Type B pancreatic cell (in vitro differentiated cells): ENCODE results near the gene TLCD4. TPM values are rescaled to one million over a fixed set of nuclear protein-coding genes. Genes with fewer than 3 reads are reported as not detected.

Experiments used
- DNase-seq: peaks from one replicate; pipeline ENCODE4 v3.0.0; 2021; ENCODE audit warnings: mixed read lengths; ENCODE audit not compliant: unreplicated experiment; ENCODE audit errors: extremely low spot score
- H3K27ac Mint-ChIP-seq: 2 replicates; pipeline ENCODE4 v1.8.0; 2021; ENCODE audit warnings: mild to moderate bottlenecking, mixed read lengths
- H3K27me3 Mint-ChIP-seq: 2 replicates; pipeline ENCODE4 v1.8.0; 2021; ENCODE audit warnings: mixed read lengths
- H3K36me3 Mint-ChIP-seq: 2 replicates; pipeline ENCODE4 v1.8.0; 2021; ENCODE audit warnings: mixed read lengths
- H3K4me1 Mint-ChIP-seq: one replicate; pipeline ENCODE4 v1.8.0; 2021; ENCODE audit warnings: mixed read lengths; ENCODE audit not compliant: unreplicated experiment
- H3K4me3 Mint-ChIP-seq: 2 replicates; pipeline ENCODE4 v1.8.0; 2021; ENCODE audit warnings: mild to moderate bottlenecking, mixed read lengths
- H3K9me3 Mint-ChIP-seq: 2 replicates; pipeline ENCODE4 v1.8.0; 2021; ENCODE audit warnings: mixed read lengths
- CTCF ChIP-seq: fragments of 200-600 bp; sonication (generic); conservative IDR thresholded peaks from 2 replicates; pipeline ENCODE4 v1.5.0; 2021; ENCODE audit warnings: antibody characterized with exemption, mild to moderate bottlenecking
- total RNA-seq: library from RNA; stranded (reverse); gene quantifications from 2 replicates; pipeline ENCODE4 v1.2.1, GENCODE V29; 2021; ENCODE audit warnings: low replicate concordance

Gene TLCD4
- total RNA-seq, 1 donor from 2014 or later: 6.9 TPM

GRCh38 chr1:95096218-95096841 lies 20.8 kb upstream of the TLCD4 start:
- Mint-ChIP-seq H3K27me3 (no peaks in the 10 kb centered on the region), H3K4me1 (no peaks in the 10 kb centered on the region), H3K9me3 (no peaks in the 10 kb centered on the region), H3K36me3 (no peaks in the 10 kb centered on the region), H3K4me3 (no peak overlapping the region), H3K27ac (no peak overlapping the region)
- DNase-seq: no peak
- TF ChIP-seq CTCF: no peak

DNA sequence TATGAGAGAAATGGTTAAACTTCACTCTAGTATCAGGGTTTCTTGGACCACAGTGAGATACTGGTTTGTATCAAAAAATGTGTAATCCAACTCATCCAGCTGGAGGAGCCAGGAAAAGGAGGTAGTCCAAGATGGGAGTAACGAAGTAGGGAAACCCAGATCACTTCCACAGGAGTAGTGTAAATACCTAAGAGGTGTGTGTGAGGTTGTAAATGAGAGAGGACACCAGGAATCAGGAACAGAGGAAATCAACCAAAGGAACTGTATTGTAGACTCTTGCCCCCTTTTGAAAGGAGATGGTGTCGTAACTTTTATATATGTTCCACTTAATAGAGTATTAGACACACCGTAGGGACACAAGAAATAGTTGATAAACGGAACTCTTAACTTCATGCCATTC lies 19.7 kb upstream of the TLCD4 start:
- TF ChIP-seq CTCF: no peak
- H3K27ac Mint-ChIP-seq: no peak overlapping the region
- H3K27me3 Mint-ChIP-seq: no peaks in the 10 kb centered on the region
- H3K36me3 Mint-ChIP-seq: no peaks in the 10 kb centered on the region
- no peak overlapping the region for H3K4me3 Mint-ChIP-seq
- DNase-seq: no peak
- no peaks in the 10 kb centered on the region for H3K9me3 Mint-ChIP-seq
- H3K4me1 Mint-ChIP-seq: no peaks in the 10 kb centered on the region

GRCh38 chr1:95098196-95098595 lies 19.0 kb upstream of the TLCD4 start:
- TF ChIP-seq CTCF: no peak
- Mint-ChIP-seq H3K27me3 (peaks cover 1% of the 10 kb centered on the region), H3K4me1 (no peaks in the 10 kb centered on the region), H3K27ac (no peak overlapping the region), H3K4me3 (no peak overlapping the region), H3K36me3 (no peaks in the 10 kb centered on the region), H3K9me3 (no peaks in the 10 kb centered on the region)
- no peak for DNase-seq

DNA sequence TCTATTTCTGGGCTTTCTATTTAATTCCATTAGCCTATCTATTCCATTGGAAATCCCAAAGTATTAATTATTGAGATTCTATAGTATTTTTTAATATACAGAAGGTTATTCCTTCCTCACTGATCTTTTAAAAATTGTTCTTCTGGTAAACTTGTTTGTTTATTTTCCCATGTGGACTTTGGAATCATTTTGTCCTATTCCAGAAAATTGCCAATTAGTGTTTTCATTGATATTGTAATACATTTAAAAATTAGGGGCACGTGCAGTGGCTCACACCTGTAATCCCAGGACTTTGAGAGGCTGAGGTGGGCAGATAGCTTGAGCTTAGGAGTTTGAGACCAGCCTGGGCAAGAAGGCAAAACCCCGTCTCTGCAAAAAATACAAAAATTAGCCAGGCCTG lies 8.4 kb upstream of the TLCD4 start:
- Mint-ChIP-seq H3K27me3 (peaks cover 6% of the 10 kb centered on the region), H3K36me3 (no peaks in the 10 kb centered on the region), H3K4me1 (no peaks in the 10 kb centered on the region), H3K9me3 (no peaks in the 10 kb centered on the region), H3K27ac (no peak overlapping the region), H3K4me3 (no peak overlapping the region)
- TF ChIP-seq CTCF: no peak
- DNase-seq: no peak

DNA sequence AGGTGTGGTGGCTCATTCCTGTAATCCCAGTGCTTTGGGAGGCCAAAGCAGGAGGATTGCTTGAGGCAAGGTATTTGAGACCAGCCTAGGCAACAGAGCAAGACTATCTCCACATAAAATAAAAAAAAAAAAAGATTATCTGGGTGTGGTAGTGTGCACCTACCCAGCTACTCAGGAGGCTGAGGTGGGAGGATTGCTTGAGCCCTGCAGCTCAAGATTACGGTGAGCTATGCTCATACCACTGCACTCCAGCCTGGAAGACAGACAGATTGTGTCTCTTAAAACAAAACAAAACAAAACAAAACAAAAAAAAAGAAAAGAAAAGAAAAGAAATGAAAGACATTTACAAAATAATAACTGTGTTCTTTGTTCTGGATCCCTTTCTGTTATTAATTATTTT lies 6.1 kb upstream of the TLCD4 start:
- peaks cover 12% of the 10 kb centered on the region for H3K27me3 Mint-ChIP-seq
- no peaks in the 10 kb centered on the region for H3K4me1 Mint-ChIP-seq
- no peak for DNase-seq
- no peak overlapping the region for H3K4me3 Mint-ChIP-seq
- no peak overlapping the region for H3K27ac Mint-ChIP-seq
- H3K9me3 Mint-ChIP-seq: no peaks in the 10 kb centered on the region
- TF ChIP-seq CTCF: no peak
- no peaks in the 10 kb centered on the region for H3K36me3 Mint-ChIP-seq

- DNase-seq: no peak
- Mint-ChIP-seq H3K36me3 (no peaks in the 10 kb centered on the region), H3K27me3 (peaks cover 28% of the 10 kb centered on the region), H3K4me1 (peaks cover 7% of the 10 kb centered on the region), H3K9me3 (no peaks in the 10 kb centered on the region), H3K4me3 (no peak overlapping the region), H3K27ac (no peak overlapping the region)
- TF ChIP-seq CTCF: no peak
Observed at GRCh38 chr1:95113684-95114083, 3.5 kb upstream of the TLCD4 start.
